Activated B cell treated with CpG ODN at 0.5 μM for 24 hours (primary cell): Measurements from ENCODE around the gene SLC6A3. TPM values are rescaled to one million over a fixed set of nuclear protein-coding genes. Genes with fewer than 3 reads are reported as not detected.

Source experiments
- ATAC-seq: fragments of 200-7000 bp; cut with Tn5 transposase; one replicate; pipeline ENCODE4 v1.10.0; 2021; ENCODE audit warnings: low read depth, mild to moderate bottlenecking, moderate library complexity
- CTCF ChIA-PET: fragments of 350-600 bp; sonication (Branson Sonifier 250); formaldehyde crosslinking; loops from one replicate; lab custom pipeline; 2021; ENCODE audit warnings: antibody characterized with exemption; lab: Charles Lee
- POLR2A ChIA-PET: fragments of 350-600 bp; sonication (Branson Sonifier 250); formaldehyde crosslinking; loops from one replicate; lab custom pipeline; 2021; ENCODE audit warnings: antibody characterized with exemption; lab: Charles Lee
- DNase-seq: peaks from one replicate; pipeline ENCODE4 v3.0.0; 2022
- H3K27ac Mint-ChIP-seq: one replicate; pipeline ENCODE4 v1.8.0; 2020; ENCODE audit warnings: mixed read lengths
- H3K27me3 Mint-ChIP-seq: one replicate; pipeline ENCODE4 v1.8.0; 2021; ENCODE audit warnings: mixed read lengths
- H3K36me3 Mint-ChIP-seq: one replicate; pipeline ENCODE4 v1.8.0; 2021; ENCODE audit warnings: low read depth, mixed read lengths
- H3K4me1 Mint-ChIP-seq: one replicate; pipeline ENCODE4 v1.8.0; 2021; ENCODE audit warnings: mixed read lengths
- H3K4me3 Mint-ChIP-seq: one replicate; pipeline ENCODE4 v1.8.0; 2020; ENCODE audit warnings: mild to moderate bottlenecking, mixed read lengths
- H3K9me3 Mint-ChIP-seq: one replicate; pipeline ENCODE4 v1.8.0; 2020; ENCODE audit warnings: mixed read lengths
- CTCF ChIP-seq: fragments of 200-600 bp; IDR thresholded peaks from one replicate; pipeline ENCODE4 v1.8.0; 2022; ENCODE audit warnings: antibody characterized with exemption, mild to moderate bottlenecking
- intact Hi-C: fragments of 100-400 bp; cut with micrococcal nuclease; formaldehyde crosslinking; loops from one replicate; pipeline ENCODE4 v1.15.1; 2024
- total RNA-seq: library from RNA; stranded (reverse); gene quantifications from 2 replicates; pipeline ENCODE4 v1.2.3, GENCODE V29; 2022

SLC6A3 gene
- total RNA-seq: 1.4 and 2.0 TPM in 2 replicates

- no peak for TF ChIP-seq CTCF
- ChIA-PET POLR2A (no interaction called here), CTCF (no interaction called here)
- intact Hi-C loops: no loop called here
- peaks cover 3% of the 10 kb centered on the region for H3K9me3 Mint-ChIP-seq
- H3K27ac Mint-ChIP-seq: no peak within 1 kb of the TSS
- H3K27me3 Mint-ChIP-seq: peaks cover 43% of the 10 kb centered on the region
- H3K4me3 Mint-ChIP-seq: peak within 1 kb of the TSS; percentile 68
- H3K36me3 Mint-ChIP-seq: no peaks in the 10 kb centered on the region
- peak; percentile 44 for DNase-seq
- ATAC-seq: peak; percentile 87
- H3K4me1 Mint-ChIP-seq: peaks cover 15% of the 10 kb centered on the region
These were observed at the start of gene SLC6A3 for GRCh38 chr5:1445313-1445688. Gene SLC6A3, minus strand, starts transcription at chr5:1445440. Its CDS starts 2,243 bp downstream, at chr5:1443197.

GRCh38 chr5:1493941-1494340 lies 48.7 kb upstream of the SLC6A3 start:
- peaks cover 73% of the 10 kb centered on the region for H3K36me3 Mint-ChIP-seq
- POLR2A ChIA-PET: interaction anchor here (1.0 to 6.0 kb wide), 3 partner anchors 11 to 42 kb away, joined by 3 to 119 read pairs (median 6); no protein-coding TSS in a partner anchor
- peak overlapping the region; percentile 83 for H3K27ac Mint-ChIP-seq

GRCh38 chr5:1493413-1493812 lies 48.2 kb upstream of the SLC6A3 start:
- POLR2A ChIA-PET: interaction anchor here (1.0 to 16.5 kb wide), 6 partner anchors 6 to 101 kb away, joined by 3 to 941 read pairs (median 8); no protein-coding TSS in a partner anchor
- Mint-ChIP-seq H3K36me3 (peaks cover 77% of the 10 kb centered on the region), H3K9me3 (no peaks in the 10 kb centered on the region), H3K4me3 (peak overlapping the region; percentile 84), H3K27ac (peak overlapping the region; percentile 83), H3K27me3 (no peaks in the 10 kb centered on the region), H3K4me1 (peaks cover 100% of the 10 kb centered on the region)
- CTCF ChIA-PET: interaction anchor here (0.8 kb wide), 1 partner anchor 10 kb away, joined by 3 read pairs; no protein-coding TSS in a partner anchor
- intact Hi-C loops: no loop called here
- TF ChIP-seq CTCF: no peak
- ATAC-seq: no peak
- DNase-seq: no peak

More at GRCh38 chr5:1493941-1494340, 48.7 kb upstream of the SLC6A3 start:
- CTCF ChIA-PET: no interaction called here
- no peaks in the 10 kb centered on the region for H3K9me3 Mint-ChIP-seq
- ATAC-seq: no peak
- H3K27me3 Mint-ChIP-seq: no peaks in the 10 kb centered on the region
- H3K4me1 Mint-ChIP-seq: peaks cover 100% of the 10 kb centered on the region
- TF ChIP-seq CTCF: no peak
- intact Hi-C loops: no loop called here
- peak overlapping the region; percentile 84 for H3K4me3 Mint-ChIP-seq
- DNase-seq: no peak

- H3K27me3 Mint-ChIP-seq: no peaks in the 10 kb centered on the region
- intact Hi-C loops: no loop called here
- peaks cover 100% of the 10 kb centered on the region for H3K4me1 Mint-ChIP-seq
- H3K27ac Mint-ChIP-seq: peak overlapping the region; percentile 83
- CTCF ChIA-PET: interaction anchor here (0.6 to 0.8 kb wide), 2 partner anchors 10 to 11 kb away, joined by 3 read pairs; no protein-coding TSS in a partner anchor
- POLR2A ChIA-PET: interaction anchor here (0.7 to 16.5 kb wide), 10 partner anchors 7 to 141 kb away, joined by 3 to 941 read pairs (median 5); no protein-coding TSS in a partner anchor
- TF ChIP-seq CTCF: no peak
- ATAC-seq (no peak), DNase-seq (no peak)
- no peaks in the 10 kb centered on the region for H3K9me3 Mint-ChIP-seq
- H3K36me3 Mint-ChIP-seq: peaks cover 81% of the 10 kb centered on the region
- peak overlapping the region; percentile 84 for H3K4me3 Mint-ChIP-seq
These were observed 47.5 kb upstream of the SLC6A3 start for GRCh38 chr5:1492757-1493156.

- Mint-ChIP-seq H3K27ac (peak overlapping the region; percentile 83), H3K9me3 (no peaks in the 10 kb centered on the region), H3K4me1 (peaks cover 100% of the 10 kb centered on the region), H3K4me3 (peak overlapping the region; percentile 78), H3K27me3 (no peaks in the 10 kb centered on the region), H3K36me3 (peaks cover 88% of the 10 kb centered on the region)
- POLR2A ChIA-PET: interaction anchor here (0.8 to 16.5 kb wide), 9 partner anchors 8 to 144 kb away, joined by 3 to 941 read pairs (median 15); partner anchors contain the start of gene LPCAT1
- CTCF ChIA-PET: interaction anchor here (0.9 to 2.3 kb wide), 3 partner anchors 13 to 155 kb away, joined by 5 to 6 read pairs (median 6); no protein-coding TSS in a partner anchor
- intact Hi-C loops: no loop called here
- DNase-seq (no peak), ATAC-seq (no peak)
- TF ChIP-seq CTCF: no peak
These were observed 45.1 kb upstream of the SLC6A3 start for GRCh38 chr5:1490376-1490775.
